H1 (cell line): ENCODE measurements around the gene SPDYE1. TPM values are rescaled to one million over a fixed set of nuclear protein-coding genes. Genes with fewer than 3 reads are reported as not detected.

Experiments used
- CTCF ChIP-seq, 3 experiments: IDR thresholded peaks; 1 replicate in 2 of 3; 2 replicates in 1 of 3; pipeline versions ENCODE4 v1.5.1 to v1.6.1; 2011; ENCODE audit warnings: low read length in 3 of 3, mild to moderate bottlenecking in 3 of 3, inconsistent platforms in 2 of 3, low read depth in 1 of 3, moderate library complexity in 1 of 3; ENCODE audit not compliant: insufficient read depth in 1 of 3; ENCODE audit errors: control extremely low read depth in 1 of 3
- E2F6 ChIP-seq: IDR thresholded peaks from 2 replicates; pipeline ENCODE4 v1.6.1; 2012; ENCODE audit warnings: inconsistent platforms
- EGR1 ChIP-seq: IDR thresholded peaks from 2 replicates; pipeline ENCODE4 v1.6.1; 2011; ENCODE audit warnings: low read depth, low read length, borderline replicate concordance
- GABPA ChIP-seq: IDR thresholded peaks from 2 replicates; pipeline ENCODE4 v1.6.1; 2011; ENCODE audit warnings: mild to moderate bottlenecking, low read length, moderate library complexity, borderline replicate concordance; ENCODE audit not compliant: insufficient read depth
- HDAC2 ChIP-seq, 2 experiments: fragments of 300-600 bp in 1 of 2; sonication (generic) in 1 of 2; IDR thresholded peaks; 2 replicates each; pipeline ENCODE4 v1.6.1; 2011 to 2012; ENCODE audit warnings: low read depth in 2 of 2, low read length in 2 of 2, mild to moderate bottlenecking in 2 of 2, moderate library complexity in 2 of 2, borderline replicate concordance in 1 of 2, inconsistent platforms in 1 of 2
- POLR2AphosphoS5 ChIP-seq: IDR thresholded peaks from 2 replicates; pipeline ENCODE4 v1.6.1; 2011; ENCODE audit warnings: low read depth, low read length
- SIN3A ChIP-seq, 2 experiments: IDR thresholded peaks in 1 of 2; conservative IDR thresholded peaks in 1 of 2; 2 replicates each; pipeline ENCODE4 v1.6.1; 2011 to 2012; ENCODE audit warnings: low read length in 2 of 2, improper control_type of control experiment in 1 of 2, low read depth in 1 of 2, mild to moderate bottlenecking in 1 of 2
- SP2 ChIP-seq: IDR thresholded peaks from 2 replicates; pipeline ENCODE4 v1.6.1; 2012; ENCODE audit warnings: mild to moderate bottlenecking, low read length, inconsistent platforms
- TAF7 ChIP-seq: optimal IDR thresholded peaks from 2 replicates; pipeline ENCODE3; 2011; ENCODE audit warnings: low read depth, mild to moderate bottlenecking, inconsistent platforms, low read length, moderate library complexity, borderline replicate concordance
- polyA plus RNA-seq, 7 experiments: library from polyadenylated mRNA; depleted of rRNA in 3 of 7; stranded (reverse) in 5 of 7; unstranded in 2 of 7; fragments of >200 nt in 5 of 7; fragments of 200-250 nt in 2 of 7; gene quantifications; 1 replicate in 5 of 7; 2 replicates in 1 of 7; 4 replicates in 1 of 7; pipeline versions ENCODE4 v1.2.1 to v1.2.3, GENCODE V29; 2011 to 2013; ENCODE audit warnings: missing spikeins in 2 of 7, mixed read lengths in 2 of 7
- total RNA-seq: library from RNA; stranded (reverse); fragmentation: NEBNext Ultra II Directional; extraction: Animal tissue kit (Norgen Biotek cat#: 25700); gene quantifications from 2 replicates; pipeline ENCODE4 v1.2.1, GENCODE V29; 2021
- TF ChIP-seq, protein P1 (sequence below): IDR thresholded peaks from 2 replicates; pipeline ENCODE4 v1.6.1; 2012; ENCODE audit warnings: inconsistent platforms

The SPDYE1 gene
- total and polyA plus RNA-seq, 2 of the 8 experiments (the other 6 are each of a cell fraction or from before 2014, with no cell fraction given) = not detected

- TF ChIP-seq CTCF (IDR thresholded peaks at IDR 0.05; ENCODE audit: control extremely low read depth in 1 of 3, insufficient read depth in 1 of 3, low read depth in 1 of 3, low read length in 3 of 3) (peak; percentile 55 to 67 (median 61)), EGR1 (peak; percentile 89), GABPA (peak; percentile 59; the same call in 1 of the 2 replicates), POLR2AphosphoS5 (peak; percentile 63), TAF7 (peak; percentile 78), HDAC2 (IDR thresholded peaks at IDR 0.05; ENCODE audit: borderline replicate concordance in 1 of 2, low read depth in 2 of 2, low read length in 2 of 2) (peak in 1 of 2 experiments; percentile 93; a peak in 3 of 4 replicates), E2F6 (peak; percentile 24; the same call in 1 of the 2 replicates), SP2 (peak; percentile 46; the same call in 1 of the 2 replicates), SIN3A (conservative IDR thresholded peaks at IDR 0.05 in 1 of 2, IDR thresholded peaks at IDR 0.05 in 1 of 2; ENCODE audit: low read depth in 1 of 2, low read length in 2 of 2) (peak in 1 of 2 experiments; percentile 43; a peak in 1 of 4 replicates)
- TF ChIP-seq, protein P1, sequence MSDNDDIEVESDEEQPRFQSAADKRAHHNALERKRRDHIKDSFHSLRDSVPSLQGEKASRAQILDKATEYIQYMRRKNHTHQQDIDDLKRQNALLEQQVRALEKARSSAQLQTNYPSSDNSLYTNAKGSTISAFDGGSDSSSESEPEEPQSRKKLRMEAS = peak; percentile 38
Measured at GRCh38 chr7:44018857-44019807, 21.4 kb downstream of the SPDYE1 start (continued).
